Iris pigment epithelial cell (primary cell): ENCODE measurements around the gene TEX261.

ENCODE experiments used
- DNase-seq: peaks from one replicate; pipeline ENCODE4 v3.0.0-alpha.2; 2011; ENCODE audit warnings: low read depth

The TEX261 gene

DNA sequence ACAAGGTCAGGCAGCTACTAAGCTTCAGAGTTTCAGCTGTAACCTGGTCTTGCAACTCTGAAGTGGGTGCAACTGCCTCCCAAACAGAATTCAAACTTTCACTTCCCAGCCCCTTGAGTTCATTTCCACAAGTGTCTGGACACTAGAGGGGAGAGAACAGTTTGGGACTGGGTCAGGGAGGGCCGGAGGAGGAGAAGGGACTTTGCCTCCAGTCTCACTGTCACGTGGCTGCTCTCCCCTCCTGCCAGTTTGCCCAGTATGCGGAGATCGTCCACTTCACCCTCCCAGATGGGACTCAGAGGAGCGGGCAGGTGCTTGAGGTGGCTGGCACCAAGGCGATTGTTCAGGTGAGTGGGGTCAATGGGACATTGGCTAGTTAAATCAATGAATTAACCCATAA is 36.9 kb downstream of the TEX261 start:
- DNase-seq, result no peak

DNA sequence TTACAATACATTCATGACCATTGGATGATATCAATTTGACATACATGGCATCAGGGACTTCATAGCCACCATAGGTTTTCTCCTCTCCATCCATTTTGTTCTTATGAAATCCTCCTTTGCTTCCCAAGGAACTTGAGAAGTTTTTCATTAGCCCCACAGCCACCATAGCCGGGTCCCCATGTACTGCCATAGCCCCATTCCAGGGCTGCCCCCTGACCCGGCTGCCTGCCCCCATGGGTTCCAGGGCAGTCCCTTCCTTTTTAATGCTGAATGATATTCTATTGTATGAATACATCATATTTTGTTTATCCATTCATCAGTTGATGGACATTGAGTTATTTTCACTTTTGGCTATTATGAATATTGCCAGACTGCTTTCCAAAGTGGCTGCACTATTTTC is 38.5 kb downstream of the TEX261 start:
- DNase-seq, result no peak

DNA sequence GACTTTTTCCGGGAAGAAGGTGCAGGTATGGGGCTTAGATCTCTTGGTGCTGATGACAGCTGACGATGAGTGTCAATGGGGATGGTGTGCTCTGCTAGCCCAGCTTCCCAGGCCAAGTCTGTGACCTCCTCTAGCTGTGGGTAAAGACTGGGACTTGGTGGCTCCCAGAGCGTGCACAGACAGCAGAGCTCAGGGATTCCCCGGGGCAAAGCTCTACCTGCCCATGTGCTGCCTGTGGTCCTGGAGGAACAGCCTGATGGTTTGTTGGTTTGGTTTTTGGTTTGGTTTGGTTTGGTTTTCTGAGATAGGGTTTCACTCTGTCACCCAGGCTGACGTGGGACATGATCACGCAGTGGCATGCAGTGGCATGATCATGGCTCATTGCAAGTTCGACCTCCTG is 39.8 kb downstream of the TEX261 start:
- no peak for DNase-seq

DNA sequence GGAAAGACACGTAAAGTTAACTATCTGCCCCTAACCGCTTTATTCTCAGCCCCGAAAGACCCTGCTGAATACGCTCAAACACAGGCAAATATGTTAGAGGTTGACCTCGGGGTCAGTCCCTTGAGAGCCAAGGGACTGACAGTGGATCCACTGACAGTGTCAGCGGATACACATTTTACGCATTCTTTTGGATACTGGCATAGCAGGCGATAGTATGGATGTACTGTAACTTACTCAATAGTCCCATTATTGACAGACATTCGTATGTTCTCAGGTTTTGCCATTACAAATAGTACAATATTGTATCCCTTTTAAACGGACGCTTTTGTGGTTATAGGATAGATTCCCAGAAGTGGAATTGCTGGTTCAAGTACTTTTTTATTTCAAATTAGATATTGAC is 45.6 kb downstream of the TEX261 start:
- no peak for DNase-seq

DNA sequence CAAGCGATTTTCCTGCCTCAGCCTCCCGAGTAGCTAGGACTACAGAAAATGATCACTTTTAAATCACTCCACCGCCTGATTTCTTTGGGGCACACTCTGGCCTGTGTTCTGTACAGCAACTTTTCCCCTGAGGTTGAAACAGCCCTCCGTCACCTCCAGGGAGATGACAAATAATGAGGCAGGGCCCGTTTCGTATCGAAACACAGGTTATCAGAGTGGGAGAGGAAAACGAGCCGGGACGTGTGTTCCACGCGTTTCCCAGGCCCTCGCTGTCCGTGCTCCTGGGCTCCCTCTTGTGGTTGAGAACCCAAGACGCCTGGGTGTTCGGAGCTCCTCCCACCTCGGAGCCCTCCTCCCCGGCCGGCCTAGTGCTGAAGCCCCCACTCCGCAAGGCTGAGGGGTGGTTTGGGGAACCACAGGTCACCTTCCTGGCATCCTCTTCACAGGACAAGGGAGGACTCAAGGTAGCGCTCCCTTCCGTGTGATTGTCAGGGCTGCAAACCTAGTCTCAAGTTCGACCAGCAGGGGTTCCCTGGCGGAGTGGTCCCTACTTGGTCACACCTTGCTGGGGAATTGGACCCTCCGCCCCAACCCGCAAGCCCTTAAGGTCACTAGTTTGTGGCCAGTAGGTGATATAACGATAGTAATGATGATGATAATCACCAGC is 46.2 kb downstream of the TEX261 start:
- peak; percentile 71 for DNase-seq

DNA sequence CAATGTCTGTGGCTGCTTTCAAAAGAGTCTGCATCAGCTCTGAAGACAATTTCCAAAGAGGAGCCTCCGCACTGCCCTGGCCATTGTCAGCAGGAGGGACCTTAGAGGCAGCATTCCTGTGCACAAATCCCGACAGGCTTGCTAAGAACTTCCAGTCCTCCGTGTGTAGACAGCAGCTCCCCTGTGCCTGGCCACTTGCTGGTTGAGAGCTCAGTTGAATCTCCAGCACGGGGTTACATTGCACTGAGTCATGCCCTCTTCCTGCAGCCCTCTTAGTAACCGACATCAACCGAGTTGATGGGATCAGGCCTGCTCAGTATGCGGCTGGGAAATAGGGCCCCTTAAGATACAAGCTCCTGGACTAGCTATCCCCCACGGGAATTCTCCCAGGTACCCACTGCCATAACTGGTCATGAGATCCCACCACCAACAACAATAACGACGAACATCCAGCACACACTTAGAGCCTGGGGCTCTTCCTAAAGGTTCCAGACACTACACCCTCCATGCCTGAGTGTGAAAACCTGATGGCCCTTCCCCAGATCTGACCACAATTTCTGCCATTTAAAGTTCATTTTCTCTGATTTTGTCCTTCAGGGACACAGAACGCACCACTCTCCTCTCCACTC is 47.0 kb downstream of the TEX261 start:
- peak; percentile 78 for DNase-seq

DNA sequence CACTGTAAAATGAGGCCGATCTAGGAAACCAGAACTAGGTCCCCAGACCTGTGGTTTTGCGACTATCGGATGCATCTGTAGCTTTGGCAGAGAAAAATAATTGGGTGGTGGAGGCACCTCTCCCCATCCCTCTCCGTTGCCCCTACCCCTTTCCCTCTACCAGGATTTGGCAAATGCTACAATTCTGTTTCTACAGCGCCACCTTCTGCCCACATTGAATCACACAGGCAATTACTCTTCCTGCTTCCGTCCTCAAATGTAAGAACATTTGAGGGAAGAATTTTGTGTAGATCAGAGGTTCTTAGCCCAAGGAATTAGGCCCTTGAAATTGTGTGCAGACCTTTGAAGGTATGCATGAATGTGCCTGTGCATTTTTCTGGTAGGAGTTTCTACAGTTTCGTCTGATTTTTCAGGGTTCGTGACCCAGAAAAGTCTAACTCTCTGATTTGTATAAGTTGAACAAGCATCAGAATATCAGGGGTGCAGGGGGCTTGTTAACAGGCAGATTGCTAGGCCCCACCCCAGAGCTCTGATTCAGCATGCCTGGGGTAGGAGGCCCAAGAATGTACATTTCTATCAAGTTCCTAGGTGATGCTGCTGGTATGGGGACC is 47.7 kb downstream of the TEX261 start:
- peak; percentile 57 for DNase-seq

DNA sequence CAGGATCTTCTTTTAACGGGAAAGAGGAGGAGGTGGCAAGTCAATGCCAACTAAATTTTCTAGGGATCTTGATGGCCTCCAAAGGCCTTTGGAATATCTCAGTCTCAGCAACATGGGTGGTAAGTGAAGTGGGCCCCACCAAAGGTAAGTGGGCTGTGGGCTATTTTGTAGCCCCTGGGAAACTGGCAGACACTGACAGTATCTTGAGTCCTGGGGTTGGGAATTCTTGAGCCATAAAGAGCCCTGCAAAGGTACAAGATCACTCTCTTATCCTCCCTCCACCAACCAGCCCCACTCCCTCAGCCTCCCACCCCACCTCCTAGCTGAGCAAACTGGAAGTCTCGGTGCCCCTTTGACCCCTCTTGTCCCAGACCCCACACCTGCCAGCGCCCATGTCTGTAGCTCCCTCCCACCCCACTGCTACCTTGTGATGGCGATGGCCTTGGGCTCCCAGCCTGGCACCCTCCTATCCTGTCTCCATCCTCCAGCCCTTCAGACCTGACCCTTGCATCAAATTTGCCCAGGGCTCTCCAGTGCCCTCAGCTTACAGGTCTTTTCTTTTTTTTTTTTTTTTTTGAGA is 50.5 kb downstream of the TEX261 start:
- DNase-seq, result no peak

DNA sequence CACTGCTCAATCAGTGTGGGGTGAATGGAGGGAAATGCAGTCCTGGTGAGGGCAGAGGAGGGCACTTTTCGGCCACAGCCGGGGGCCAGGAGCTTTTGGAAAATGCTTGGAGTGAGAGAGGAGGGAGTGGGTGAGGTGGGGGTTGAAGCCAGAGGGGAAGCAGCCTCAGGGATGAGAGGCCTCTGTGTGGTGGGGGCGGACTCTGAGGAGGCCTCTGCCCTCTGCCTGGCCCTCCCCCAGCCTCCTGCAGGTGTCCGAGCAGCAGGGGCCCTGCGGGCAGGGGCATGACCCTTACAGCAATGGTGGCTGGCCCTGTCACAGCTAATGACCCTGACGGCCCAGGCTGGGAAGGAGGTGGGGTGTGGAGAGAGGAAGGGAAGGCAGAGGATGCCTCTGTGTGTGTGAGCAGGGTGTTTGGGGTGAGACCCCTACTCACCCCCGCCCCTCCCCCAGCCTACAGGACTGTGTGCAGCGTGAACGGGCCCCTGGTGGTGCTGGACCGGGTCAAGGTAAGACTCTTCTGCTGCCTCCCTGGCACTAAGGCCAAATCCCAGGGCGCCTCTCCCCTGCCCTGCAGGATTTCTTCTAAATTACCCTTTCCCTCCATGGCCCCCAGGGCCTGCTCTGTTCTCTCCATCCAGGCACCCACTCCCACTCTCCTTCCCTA is 51.3 kb downstream of the TEX261 start:
- DNase-seq, result no peak

DNA sequence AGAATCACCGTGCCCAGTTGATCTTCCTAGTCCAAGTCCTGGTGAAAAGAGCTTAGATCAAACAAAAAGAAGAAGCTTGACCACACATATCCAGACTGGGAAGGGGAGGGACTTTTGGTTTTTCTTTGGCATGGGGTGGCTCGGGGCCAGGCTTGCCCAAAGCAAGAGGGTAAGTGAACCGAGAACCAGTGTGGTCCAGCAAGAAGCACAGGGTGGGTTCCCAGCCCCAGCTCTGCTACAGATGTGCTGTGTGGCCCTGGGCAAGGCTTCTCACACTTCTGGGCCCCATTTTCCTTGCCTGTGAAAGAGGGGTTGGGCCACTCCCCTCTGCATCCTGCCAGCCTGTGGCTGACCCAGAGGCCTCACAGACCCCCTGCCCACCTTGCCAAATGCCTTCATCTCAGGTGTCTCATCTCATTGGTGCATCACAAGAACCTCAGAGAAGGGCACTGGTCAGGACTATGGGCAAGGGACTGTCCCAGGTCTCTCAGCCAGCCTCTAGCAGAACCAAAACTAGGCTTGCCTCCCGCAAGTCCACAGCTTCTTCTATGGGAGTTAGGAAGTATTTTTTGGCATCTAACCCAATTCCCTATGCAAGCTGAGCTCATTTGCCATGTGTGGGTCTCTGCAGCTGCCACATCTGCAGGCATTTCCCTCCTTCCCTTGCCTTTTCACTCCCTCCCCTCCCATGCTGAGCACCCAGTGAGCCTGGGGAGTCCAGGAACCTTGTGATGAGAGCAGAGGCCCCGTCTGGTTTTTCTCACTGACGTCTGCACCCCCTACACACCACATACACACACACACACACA is 52.1 kb downstream of the TEX261 start:
- DNase-seq, result no peak

DNA sequence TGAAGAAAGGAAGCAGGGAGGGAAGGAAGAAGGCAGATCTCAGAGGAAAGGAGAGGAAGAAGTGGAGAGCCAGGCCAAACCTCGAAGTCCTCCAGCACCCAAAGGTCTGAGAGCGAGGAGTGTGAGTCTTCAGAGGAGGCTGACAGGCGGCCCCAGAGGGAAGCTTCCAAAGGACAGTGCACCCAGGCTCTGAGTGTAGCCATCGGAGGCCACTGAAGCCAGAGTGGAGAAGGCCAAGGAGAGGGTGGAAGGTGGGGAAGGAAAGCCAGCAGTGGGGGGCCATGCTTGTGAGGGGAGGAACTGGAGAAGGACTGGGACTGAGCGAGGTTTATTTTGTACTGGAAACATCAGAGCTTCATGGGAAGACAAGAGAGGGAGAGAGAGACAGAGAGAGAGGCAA is 53.0 kb downstream of the TEX261 start:
- no peak for DNase-seq

DNA sequence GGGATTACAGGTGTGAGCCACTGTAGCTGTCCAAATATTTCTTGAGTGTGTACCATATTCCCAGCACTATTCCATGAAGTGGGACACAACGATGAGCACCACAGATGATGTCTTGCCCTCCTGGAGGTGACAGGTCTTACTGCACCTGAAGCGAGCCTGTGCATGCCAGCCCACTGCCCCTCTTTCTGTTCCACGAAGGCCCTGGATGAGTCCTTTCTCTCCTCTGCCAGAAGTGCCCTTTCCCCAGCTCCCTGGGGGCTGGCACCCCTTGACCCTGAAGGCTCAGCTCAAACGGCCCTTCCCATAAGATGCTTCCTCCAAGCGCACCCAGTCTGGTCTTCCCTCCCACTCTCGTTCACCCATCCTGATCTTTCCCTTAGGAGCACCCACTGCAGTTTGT is 53.5 kb downstream of the TEX261 start:
- DNase-seq, result no peak

DNA sequence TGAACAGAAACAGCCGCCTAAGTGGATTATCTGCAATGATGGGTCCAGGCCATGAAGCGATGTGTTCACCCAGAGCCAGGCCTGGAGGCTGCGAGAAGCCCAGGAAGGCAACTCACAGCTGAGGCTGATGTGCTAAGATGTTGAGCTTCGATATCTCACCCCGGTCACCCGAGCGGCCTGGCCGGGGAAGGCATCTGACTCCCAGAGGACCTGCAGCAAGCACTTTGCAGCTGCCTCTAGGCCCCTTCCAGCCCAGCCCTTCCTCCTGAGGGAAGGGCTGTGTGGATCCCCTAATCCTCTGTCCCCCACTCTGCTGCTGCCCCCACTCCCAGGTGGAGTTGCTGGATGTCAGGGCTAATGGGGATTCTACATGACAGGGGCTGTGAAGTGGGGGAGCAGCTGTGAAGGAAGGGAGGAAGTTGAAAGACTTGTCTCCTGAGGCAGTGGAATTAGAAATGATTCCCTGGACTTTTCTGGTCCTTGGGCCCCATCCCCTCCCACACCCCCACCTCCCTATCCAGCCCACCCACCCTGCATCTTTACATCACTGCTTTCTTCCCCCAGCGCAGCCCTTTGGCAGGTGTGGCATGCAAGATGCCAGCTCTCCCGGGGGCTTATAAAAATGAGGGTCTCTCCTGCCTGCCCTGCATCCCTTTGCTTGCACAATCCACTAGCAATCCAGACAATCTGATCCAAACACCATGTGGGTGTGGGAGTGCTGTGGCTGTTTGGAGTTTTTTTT is 54.7 kb downstream of the TEX261 start:
- no peak for DNase-seq

DNA sequence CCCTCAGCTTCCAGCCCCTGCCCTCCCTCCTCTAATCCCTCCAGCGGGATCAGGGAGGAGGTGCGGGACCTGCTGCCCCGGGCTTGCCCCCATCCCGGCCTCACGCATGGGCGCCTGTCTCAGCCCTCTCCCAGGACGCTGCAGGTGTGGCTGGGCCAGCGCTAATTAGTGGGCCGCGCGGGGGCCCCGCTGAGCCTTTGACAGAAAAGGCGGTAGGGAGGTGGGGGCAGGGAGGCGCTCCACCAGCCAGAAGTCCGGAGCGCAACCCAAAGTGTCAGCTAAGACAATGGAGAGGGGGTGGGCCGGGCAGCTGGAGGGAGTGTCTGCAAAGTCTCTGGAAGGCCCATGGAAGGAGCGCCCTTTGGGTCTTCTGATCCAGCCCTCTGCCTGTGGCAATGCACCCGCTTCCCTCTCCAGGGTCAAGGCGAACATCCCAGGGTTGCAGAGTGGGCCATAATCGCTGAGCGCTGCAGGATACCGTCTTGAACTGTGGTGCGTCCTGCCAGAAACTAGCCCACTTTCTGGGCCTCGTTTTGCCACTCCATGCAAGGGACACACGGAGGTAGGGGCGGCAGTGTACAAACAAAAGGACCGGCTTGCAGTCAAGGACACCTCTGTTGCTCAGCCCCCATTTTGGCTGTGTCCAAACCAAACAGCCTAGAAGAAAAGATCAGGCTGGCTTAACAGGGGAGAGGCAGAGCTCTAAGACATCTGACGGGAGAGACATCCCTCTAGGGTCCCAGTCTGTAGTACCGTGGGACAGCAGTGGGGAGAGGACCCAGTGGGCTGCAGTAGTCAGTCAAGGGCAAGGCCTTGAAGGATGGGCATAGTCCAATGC is 55.5 kb downstream of the TEX261 start:
- no peak for DNase-seq

DNA sequence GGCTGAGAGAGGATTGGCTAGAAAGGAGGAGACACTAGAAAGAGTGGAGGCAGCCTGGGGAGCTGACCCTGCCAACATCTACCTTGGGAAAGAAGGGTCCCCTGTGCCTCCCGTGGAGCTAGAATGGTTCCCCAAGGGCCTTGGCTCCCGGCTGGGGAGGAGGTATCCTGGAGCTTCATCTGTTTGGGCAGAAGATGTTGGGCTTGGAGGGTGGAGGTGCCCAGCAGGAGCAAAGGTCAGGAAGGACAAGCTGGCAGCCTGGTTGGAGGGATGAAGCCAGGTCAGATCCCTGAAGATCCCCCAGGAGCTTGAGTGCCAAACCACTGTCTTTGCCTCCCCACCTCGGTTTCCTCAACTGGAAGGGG is 56.1 kb downstream of the TEX261 start:
- DNase-seq, result no peak

DNA sequence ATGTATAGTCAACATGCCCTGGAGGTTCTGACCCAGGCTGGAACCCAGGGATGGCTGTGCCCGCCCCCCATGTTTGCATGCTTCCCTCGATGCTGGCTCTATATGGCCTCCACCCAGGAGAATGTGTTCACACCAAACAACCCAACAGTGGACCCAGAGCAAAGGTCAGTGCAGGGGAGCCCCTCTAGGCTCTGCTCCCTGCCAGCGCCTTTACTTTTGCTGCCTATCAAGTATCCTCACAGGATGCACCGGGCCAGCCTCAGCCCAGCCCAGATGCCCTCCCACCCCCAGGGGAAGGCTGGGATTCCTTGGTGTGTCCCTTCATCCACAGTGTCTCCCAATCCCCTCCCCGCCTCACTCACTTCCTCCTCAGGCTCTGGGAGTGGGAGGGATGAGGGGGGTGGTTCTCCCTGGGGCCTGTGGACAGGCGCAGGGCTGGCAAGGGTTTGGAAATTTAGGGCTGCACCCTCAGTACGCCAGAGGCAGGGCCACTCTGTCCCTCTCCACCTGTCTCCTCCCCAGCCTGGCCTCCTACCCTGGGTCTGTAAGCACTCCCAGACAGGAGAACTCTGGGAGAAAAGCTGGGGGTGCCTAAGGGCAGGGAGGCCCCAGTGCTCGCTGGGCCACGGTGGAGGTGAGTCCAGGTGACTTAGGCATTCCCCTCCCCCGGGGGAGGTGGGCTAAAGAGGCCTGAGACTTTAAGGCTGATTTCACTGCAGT is 56.6 kb downstream of the TEX261 start:
- no peak for DNase-seq

DNA sequence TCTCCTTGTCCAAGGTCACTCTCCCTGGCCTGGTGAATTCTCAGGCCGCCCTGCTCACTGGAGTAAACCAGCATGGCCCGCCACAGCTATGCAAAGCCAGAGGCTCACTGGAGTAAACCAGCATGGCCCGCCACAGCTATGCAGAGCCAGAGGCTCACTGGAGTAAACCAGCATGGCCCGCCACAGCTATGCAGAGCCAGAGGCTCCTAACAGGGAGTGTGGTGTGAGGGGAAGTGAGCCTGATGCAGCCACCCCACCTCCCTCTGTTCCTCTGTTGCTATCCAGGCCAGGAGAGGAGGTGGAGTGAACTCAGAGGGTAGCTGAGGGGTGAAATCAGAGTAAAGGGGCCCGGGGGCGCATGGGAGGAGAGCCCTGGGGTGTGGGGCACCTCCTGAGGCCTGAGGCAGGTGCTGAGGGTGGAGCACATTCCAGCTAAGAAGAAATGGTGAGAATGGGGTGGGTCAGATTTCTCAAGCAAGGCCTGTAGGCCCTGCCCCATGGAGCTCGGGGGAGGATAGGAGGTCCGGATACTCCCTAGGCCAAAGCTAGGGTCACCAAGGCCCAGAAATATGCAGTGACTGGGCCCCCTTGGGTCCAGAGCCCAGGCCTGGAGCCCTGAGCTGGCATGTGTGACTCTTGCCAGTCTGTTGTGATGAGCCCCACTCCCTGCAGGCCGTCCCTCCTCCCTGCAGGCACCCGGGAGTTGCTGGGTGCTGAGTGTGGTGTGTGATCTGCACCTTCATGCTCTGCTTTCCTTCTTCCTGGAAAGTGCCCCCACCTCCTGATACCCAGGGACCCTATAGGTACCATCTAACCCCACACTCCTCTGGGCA is 57.5 kb downstream of the TEX261 start:
- no peak for DNase-seq

DNA sequence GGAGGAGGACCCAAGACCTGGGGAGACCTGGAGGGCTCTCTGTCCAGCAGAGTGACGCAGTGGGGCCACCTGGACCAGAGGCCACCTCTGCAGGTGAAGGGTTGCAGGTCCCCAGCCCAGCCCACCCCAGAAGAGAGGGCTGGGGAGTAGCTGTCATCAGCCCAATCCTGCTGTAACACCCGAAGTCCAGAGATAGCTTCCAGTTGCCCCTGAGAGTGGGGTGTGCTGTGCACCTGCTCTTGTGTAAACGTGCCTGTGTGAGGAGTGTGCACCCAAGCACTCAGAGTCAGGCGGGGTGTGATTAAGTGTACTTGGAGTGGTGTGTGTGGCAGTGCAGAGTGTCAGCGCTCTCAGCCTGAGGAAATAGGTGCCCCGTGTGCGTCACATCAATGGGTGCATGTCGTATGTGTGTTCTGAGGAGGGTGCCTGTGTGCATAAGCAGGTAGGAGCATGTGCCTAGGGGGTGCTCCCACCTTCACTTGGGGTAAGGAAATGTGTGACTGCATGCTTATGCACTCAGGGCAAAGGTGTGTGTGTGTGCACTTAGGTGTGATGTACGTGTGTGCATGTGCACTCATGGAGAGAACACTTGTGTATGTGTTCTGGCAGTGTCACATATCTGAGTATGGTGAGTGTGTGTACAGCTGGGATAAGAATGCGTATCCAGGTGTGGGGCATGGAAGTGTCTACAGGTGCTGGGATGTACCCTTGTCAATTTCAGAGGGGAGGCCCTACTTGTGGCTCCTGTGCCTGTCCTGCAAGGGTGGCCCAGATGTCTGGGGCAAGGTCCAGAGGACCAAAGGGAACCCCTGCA is 58.3 kb downstream of the TEX261 start:
- DNase-seq, result no peak
